Muscle of leg (tissue), 11 donors: ENCODE measurements around the gene SUN3. TPM values are rescaled to one million over a fixed set of nuclear protein-coding genes. Genes with fewer than 3 reads are reported as not detected.
"Not testable (repeated sequence)": the region's sequence is repeated elsewhere in the genome, so short reads cannot be mapped to it uniquely, and the experiment has no call there.

Source experiments
- DNase-seq: peaks from one replicate; pipeline ENCODE4 v3.0.0; 2013
- H3K27ac ChIP-seq: one replicate; pipeline ENCODE4 v1.5.1; 2013; ENCODE audit warnings: mild to moderate bottlenecking, low read length, control low read depth
- H3K27me3 ChIP-seq: one replicate; pipeline ENCODE4 v1.6.1; 2013; ENCODE audit warnings: low read length; ENCODE audit not compliant: control insufficient read depth, insufficient read depth
- H3K36me3 ChIP-seq: one replicate; pipeline ENCODE4 v1.6.1; 2013; ENCODE audit warnings: low read length; ENCODE audit not compliant: control insufficient read depth, insufficient read depth
- H3K4me1 ChIP-seq: one replicate; pipeline ENCODE4 v1.6.1; 2013; ENCODE audit warnings: low read length; ENCODE audit not compliant: control insufficient read depth, insufficient read depth
- H3K4me3 ChIP-seq: one replicate; pipeline ENCODE4 v1.5.1; 2013; ENCODE audit warnings: low read length, control low read depth
- H3K9me3 ChIP-seq: replicated peaks from 2 replicates; pipeline ENCODE4 v1.6.1; 2013; ENCODE audit warnings: low read depth, low read length; ENCODE audit not compliant: control insufficient read depth
- WGBS: methylation state at CpG from one replicate; pipeline ENCODE4 v1.1.5; 2013; ENCODE audit warnings: missing lambda C conversion rate; ENCODE audit not compliant: insufficient coverage; 5-methylcytosine and 5-hydroxymethylcytosine counted together
- polyA plus RNA-seq, 8 donors: library from polyadenylated mRNA; unstranded; fragments of 120-200 nt; gene quantifications; one replicate each; pipeline versions ENCODE4 v1.2.1 to v1.2.3, GENCODE V29; 2013; ENCODE audit warnings: inconsistent platforms in 1 of 8, low replicate concordance in 1 of 8; ENCODE audit not compliant: insufficient read length in 8 of 8, insufficient read depth in 1 of 8
- total RNA-seq: library from RNA; stranded (reverse); fragments of 120-200 nt; gene quantifications from one replicate; pipeline ENCODE4 v1.2.4, GENCODE V29; 2013

SUN3 gene
- total and polyA plus RNA-seq, 9 donors, result not detected

GRCh38 chr7:48004032-48004431, 24.9 kb downstream of the SUN3 start:
- H3K27me3 ChIP-seq, result peaks cover 2% of the 10 kb centered on the region
- peak; percentile 15 for DNase-seq
- no peak overlapping the region for H3K27ac ChIP-seq
- no CpG with 5 or more reads among the region's 2 CpGs for WGBS
- H3K4me3 ChIP-seq, result no peak overlapping the region
- H3K9me3 ChIP-seq, result no peaks in the 10 kb centered on the region
- H3K4me1 ChIP-seq, result peaks cover 4% of the 10 kb centered on the region
- no peaks in the 10 kb centered on the region for H3K36me3 ChIP-seq

DNA sequence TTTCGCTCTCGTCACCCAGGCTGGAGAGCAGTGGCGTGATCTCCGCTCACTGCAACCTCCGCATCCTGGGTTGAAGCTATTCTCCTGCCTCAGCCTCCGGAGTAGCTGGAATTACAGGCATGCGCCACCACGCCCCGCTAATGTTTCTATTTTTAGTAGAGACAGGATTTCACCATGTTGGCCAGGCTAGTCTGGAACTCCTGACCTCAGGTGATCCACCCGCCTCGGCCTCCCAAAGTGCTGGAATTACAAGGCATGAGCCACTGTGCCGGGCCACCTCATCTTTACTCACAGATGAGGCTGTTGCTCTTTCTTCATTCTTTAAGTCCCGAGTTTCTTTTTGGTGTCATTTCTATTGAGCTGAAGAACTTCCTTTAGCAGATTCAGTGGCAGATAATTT, 28.7 kb downstream of the SUN3 start:
- not testable (repeated sequence) for H3K27ac ChIP-seq, H3K4me1 ChIP-seq, H3K36me3 ChIP-seq, H3K4me3 ChIP-seq, H3K27me3 ChIP-seq, DNase-seq, H3K9me3 ChIP-seq
- WGBS, result 94% methylated on average over 8 of the region's 13 CpGs

DNA sequence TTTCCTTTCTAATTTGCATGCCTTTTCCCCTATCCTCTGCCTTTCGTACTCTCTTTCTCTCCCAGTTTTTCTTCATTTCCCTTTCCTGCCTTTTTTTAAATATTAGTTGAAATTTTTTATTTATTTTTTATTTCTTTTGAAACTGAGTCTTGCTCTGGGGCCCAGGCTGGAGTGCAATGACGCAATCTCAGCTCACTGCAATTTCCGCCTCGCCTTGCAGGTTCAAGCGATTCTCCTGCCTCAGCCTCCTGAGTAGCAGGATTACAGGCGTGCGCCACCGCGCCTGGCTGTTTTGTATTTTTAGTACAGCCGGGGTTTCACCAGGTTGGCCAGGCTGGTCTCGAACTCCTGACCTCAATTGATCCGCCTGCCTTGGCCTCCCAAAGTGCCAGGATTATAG, 29.5 kb downstream of the SUN3 start:
- no peak for DNase-seq
- H3K4me1 ChIP-seq, result peaks cover 1% of the 10 kb centered on the region
- H3K36me3 ChIP-seq, result no peaks in the 10 kb centered on the region
- H3K9me3 ChIP-seq, result no peaks in the 10 kb centered on the region
- no peak overlapping the region for H3K4me3 ChIP-seq
- H3K27me3 ChIP-seq, result no peaks in the 10 kb centered on the region
- WGBS, result 93% methylated on average over 11 of the region's 12 CpGs
- H3K27ac ChIP-seq, result no peak overlapping the region

DNA sequence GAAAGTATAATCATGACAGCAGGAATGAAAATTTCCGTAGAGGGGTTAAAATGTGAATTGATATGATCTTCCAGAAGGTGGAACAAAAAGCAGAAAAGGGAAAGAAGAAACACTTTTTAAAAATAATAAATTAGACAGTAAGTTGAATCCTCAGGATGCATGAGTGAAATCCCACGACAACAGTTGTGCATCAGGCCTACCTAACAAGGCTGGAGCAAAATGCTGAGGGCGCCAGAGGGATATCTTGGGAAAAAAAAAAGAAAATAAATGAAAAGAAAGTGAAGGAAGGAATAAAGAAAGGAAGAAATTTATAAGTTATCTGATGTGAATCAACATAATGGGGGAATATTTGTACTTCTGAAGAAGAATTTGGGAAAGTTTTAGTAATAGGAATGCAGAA, 36.5 kb downstream of the SUN3 start:
- H3K4me1 ChIP-seq, result peaks cover 2% of the 10 kb centered on the region
- H3K27ac ChIP-seq, result no peak overlapping the region

GRCh38 chr7:47991741-47992311, 37.1 kb downstream of the SUN3 start:
- Histone ChIP-seq H3K27me3 (no peaks in the 10 kb centered on the region), H3K36me3 (no peaks in the 10 kb centered on the region), H3K9me3 (no peaks in the 10 kb centered on the region), H3K4me3 (peak overlapping the region; percentile 38), H3K4me1 (peaks cover 2% of the 10 kb centered on the region), H3K27ac (no peak overlapping the region)
- DNase-seq, result peak; percentile 88
- 0% methylated on average over 17 of the region's 26 CpGs for WGBS

More for the DNA sequence above, 36.5 kb downstream of the SUN3 start:
- no peak overlapping the region for H3K4me3 ChIP-seq
- no peaks in the 10 kb centered on the region for H3K9me3 ChIP-seq
- DNase-seq, result no peak
- no peaks in the 10 kb centered on the region for H3K36me3 ChIP-seq
- no peaks in the 10 kb centered on the region for H3K27me3 ChIP-seq
- 92% methylated on average over 2 of the region's 3 CpGs for WGBS

DNA sequence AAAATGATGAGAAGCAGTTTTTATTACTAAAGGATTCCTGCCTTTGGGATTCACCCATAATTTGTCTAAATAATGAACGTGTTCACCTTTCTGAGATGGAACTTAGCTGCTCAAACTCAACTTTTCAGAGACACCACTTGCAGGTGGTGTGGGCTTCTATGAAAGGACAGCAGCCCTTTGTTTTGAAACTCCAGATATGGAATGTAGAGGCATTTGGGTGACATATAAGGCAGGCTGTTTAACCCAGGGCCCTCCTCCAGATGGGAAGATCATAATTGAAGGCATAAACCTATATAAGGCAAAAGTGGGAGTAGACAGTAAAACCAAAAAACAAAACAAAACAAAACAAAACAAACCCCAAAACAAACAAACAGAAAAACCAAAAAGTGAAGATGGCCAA, 37.6 kb downstream of the SUN3 start:
- Histone ChIP-seq H3K4me1 (peaks cover 2% of the 10 kb centered on the region), H3K27ac (no peak overlapping the region), H3K27me3 (no peaks in the 10 kb centered on the region), H3K9me3 (no peaks in the 10 kb centered on the region), H3K36me3 (no peaks in the 10 kb centered on the region), H3K4me3 (peak overlapping the region; percentile 38)
- WGBS, result no CpG with 5 or more reads among the region's 1 CpG
- no peak for DNase-seq

- Histone ChIP-seq H3K27me3 (no peaks in the 10 kb centered on the region), H3K9me3 (no peaks in the 10 kb centered on the region), H3K36me3 (no peaks in the 10 kb centered on the region), H3K4me3 (no peak overlapping the region), H3K4me1 (peaks cover 2% of the 10 kb centered on the region), H3K27ac (no peak overlapping the region)
- no CpG with 5 or more reads among the region's 5 CpGs for WGBS
- no peak for DNase-seq
Measured at GRCh38 chr7:47990592-47990991, 38.3 kb downstream of the SUN3 start.

DNA sequence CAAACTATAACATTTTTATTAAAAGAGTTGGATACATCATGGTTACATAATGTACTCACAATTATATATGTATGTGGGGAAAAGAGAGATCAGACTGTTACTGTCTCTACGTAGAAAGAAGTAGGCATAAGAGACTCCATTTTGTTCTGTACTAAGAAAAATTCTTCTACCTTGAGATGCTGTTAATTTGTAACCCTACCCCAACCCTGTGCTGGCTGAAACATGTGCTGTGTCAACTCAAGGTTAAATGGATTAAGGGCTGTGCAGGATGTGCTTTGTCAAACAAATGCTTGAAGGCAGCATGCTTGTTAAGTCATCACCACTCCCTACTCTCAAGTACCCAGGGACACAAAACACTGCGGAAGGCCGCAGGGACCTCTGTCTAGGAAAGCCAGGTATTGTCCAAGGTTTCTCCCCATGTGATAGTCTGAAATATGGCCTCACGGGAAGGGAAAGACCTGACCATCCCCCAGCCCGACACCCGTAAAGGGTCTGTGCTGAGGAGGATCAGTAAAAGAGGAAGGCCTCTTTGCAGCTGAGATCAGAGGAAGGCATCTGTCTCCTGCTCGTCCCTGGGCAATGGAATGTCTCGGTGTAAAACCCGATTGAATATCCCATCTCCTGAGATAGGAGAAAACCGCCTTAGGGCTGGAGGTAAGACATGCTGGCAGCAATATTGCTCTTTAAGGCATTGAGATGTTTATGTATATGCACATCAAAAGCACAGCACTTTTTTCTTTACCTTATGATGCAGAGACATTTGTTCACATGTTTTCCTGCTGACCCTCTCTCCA, 39.1 kb downstream of the SUN3 start:
- H3K4me1 ChIP-seq, H3K4me3 ChIP-seq, H3K27me3 ChIP-seq, DNase-seq, H3K36me3 ChIP-seq, H3K27ac ChIP-seq, H3K9me3 ChIP-seq: not testable (repeated sequence)
- no CpG with 5 or more reads among the region's 10 CpGs for WGBS

DNA sequence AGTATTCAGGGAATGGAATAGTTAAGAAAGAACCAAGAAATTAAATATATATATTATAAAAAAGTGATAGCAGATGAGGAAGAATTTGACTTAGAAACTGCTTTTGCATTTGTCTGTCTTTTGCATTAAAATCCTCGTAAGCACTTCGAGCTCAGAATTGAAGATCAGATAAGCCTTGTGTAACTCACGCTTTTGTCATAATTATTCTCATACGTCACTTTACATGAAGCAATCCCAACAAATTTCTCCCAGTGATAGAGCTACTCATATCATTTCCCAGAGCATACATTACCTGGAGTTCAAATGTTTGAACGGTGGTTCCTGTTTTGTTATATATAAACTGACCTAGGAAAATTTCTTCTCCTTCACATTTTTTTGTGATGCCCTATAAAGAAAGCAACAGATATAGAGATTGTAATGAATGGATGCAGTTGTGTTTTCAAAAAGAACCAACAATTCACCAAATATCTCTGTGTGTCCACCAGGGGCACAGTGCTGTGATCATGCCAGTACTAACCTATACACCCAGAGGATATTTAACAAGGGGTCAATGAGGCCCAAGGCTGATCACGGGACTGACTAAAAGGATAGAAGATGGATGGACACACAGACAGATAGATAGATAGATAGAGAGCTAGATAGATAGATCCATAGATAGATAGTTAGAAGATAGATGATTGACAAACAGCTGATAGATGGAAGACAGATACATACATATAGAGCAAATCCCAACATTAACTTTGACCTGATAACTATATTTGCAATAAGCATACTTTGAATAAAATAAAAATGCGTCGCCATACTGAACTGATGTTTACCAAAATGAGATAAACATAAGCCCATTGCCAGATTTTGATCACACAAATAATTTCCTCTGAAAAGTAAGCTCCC, 40.2 kb downstream of the SUN3 start:
- Histone ChIP-seq H3K36me3 (no peaks in the 10 kb centered on the region), H3K4me3 (no peak overlapping the region)
- WGBS, result 70% methylated on average over 2 of the region's 8 CpGs

GRCh38 chr7:47982610-47983009, 46.3 kb downstream of the SUN3 start:
- DNase-seq, result no peak
- no peaks in the 10 kb centered on the region for H3K27me3 ChIP-seq
- H3K27ac ChIP-seq, result no peak overlapping the region
- H3K9me3 ChIP-seq, result no peaks in the 10 kb centered on the region
- WGBS, result no CpG with 5 or more reads among the region's 2 CpGs
- H3K4me1 ChIP-seq, result peaks cover 7% of the 10 kb centered on the region
- H3K36me3 ChIP-seq, result peaks cover 8% of the 10 kb centered on the region
- no peak overlapping the region for H3K4me3 ChIP-seq

More for the DNA sequence above, 40.2 kb downstream of the SUN3 start:
- Histone ChIP-seq H3K27ac (no peak overlapping the region), H3K4me1 (peaks cover 2% of the 10 kb centered on the region), H3K9me3 (no peaks in the 10 kb centered on the region), H3K27me3 (no peaks in the 10 kb centered on the region)
- DNase-seq, result no peak
